ENCODE results near the gene SLC16A6.

- TF ChIP-seq POLR2A (IDR thresholded peaks at IDR 0.05), result no peak
- TF ChIP-seq CTCF (IDR thresholded peaks at IDR 0.05), result no peak
Measured at GRCh38 chr17:68294196-68294555, 3.2 kb upstream of the SLC16A6 start.
